ENCODE results near the gene KLHL8.
A peak's percentile ranks its signal among the peaks of the same experiment; 100 is the strongest.
"Not testable (repeated sequence)": the region's sequence is repeated elsewhere in the genome, so short reads cannot be mapped to it uniquely, and the experiment has no call there.

Gene KLHL8

DNA sequence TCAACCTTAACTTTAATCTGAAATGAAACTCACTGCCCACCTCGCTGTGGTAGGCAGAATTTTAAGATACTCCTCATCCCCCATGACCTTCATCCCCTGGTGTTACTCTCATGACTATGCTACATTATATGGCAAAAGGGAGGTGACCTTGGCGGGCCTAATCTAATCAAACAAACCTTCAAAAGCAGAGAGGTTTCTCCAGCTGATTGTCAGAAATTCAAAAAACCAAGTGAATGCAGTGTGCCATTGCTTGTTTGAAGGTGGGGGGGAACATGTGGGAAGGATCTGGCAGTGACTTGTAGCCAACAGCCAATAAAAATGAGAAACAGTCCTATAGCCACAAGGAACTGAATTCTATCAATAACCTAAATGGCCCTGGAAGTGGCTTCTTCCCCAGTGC, 48.5 kb downstream of the KLHL8 start:
- no peak for DNase-seq

DNA sequence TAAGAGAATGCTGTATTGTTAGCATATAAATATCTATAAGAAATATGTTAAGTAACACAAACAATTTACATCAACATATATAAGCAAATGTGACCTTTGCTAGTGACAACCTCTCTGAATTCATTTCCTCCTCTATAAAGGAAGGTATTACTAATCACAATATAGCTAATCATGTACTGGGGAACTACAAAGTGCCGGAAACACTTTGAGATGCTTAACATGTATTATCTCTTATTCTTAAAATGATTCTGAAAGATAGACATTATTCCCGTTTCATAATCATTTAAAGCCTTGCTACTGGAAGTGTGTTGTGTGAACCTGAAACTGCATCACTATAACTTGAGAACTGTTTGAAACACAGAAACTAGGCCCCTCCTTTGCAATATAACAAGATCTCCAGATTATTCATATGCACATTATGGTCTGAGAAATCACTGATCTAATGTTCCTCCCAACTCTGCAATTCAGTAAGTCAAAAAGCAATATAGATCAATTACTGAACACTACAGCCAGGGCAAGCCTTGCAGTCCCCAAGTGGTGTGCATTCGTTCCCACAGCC, 54.0 kb downstream of the KLHL8 start:
- no peak for DNase-seq

- DNase-seq: no peak
Measured at GRCh38 chr4:87165892-87166291, 54.5 kb downstream of the KLHL8 start.

- no peak for DNase-seq
Measured at GRCh38 chr4:87153078-87153870, 67.1 kb downstream of the KLHL8 start.

GRCh38 chr4:87152310-87153041, 67.9 kb downstream of the KLHL8 start:
- DNase-seq: no peak

DNA sequence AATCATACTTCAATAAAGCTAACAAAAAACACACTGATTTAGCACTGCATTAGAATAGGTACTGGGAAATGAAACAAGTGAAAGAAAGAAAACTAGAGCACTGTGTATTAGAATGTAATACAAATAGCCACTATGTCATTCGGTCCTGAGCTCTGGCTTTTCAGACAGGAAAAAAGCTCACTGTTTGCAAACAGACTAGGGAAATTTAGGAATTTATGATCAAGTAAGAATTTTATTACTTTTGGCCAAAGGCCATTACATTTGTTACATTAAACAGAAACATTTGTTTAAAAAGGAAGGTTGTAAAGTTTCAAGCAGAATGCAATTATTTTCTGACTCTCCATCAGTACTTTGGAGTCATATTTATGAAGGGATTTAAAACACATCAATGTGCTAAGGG, 68.7 kb downstream of the KLHL8 start:
- DNase-seq: no peak

DNA sequence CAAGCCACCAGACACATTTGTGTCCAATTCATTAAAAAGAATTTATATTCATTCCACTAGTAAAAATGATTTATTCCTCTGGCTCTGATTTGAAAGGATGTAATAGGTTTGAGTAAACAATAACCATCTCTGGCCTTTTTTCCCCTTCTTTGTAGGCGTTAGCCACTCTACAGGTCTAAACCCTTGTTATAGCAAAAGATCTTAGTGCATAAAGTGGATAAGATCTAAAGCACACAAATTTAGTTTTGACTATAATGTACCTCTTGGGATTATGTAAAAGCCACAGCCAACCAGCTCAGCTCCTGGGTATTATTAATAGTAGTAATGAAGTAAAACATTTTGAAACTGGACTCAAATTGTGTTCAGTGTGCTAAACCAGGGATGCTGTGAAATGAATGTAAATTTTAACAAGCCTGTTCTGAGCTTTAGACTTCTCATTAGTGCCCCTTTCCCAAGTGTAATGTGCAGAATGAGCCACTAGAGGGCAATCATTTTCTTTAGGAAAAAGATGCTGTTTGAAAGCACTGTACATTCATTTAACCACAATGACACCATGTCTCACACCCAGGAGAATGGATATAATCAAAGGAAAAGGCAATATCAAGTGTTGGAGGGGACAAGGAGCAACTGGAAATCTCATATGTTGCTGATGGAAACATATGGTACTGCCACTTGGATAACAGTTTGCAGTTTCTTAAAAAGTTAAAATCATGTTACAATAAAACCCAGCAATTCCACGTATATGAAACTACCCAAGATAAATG, 69.7 kb downstream of the KLHL8 start:
- peak; percentile 67 for DNase-seq

- DNase-seq: no peak
Measured at GRCh38 chr4:87147116-87147515, 73.3 kb downstream of the KLHL8 start.

DNA sequence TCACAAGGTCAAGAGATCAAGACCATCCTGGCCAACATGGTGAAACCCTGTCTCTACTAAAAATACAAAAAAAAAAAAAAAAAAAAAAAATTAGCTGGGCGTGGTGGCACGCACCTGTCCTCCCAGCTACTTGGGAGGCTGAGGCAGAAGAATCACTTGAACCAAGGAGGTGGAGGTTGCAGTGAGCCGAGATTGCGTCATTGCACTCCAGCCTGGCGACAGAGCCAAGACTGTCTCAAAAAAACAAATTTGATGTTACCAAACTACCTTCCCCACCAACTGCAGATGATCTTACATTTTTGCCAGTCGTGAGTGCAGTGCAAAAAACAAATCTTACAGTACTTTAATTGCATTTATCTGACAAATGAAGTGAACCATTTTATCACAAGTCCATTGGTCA, 74.5 kb downstream of the KLHL8 start:
- not testable (repeated sequence) for DNase-seq

GRCh38 chr4:87144356-87144755, 76.1 kb downstream of the KLHL8 start:
- DNase-seq: no peak

DNA sequence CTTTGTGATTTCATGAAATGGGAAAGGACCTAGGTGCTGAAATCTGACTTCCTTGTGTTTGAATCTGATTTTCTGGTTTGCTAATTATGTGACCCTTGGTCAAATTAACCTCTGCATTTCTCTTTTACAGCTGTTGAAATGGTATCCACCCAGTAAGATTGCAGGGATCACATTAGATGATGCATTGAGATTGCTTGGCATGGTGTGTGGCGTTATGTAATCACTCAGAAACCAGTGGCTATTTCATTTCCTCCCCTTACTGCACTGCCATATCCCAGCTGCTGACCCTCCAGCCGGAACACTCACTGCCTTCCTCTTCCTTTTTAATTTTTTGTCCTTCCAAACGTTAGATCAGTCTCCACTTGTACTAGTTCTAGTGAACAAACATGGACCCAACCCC, 79.0 kb downstream of the KLHL8 start:
- DNase-seq: no peak

DNA sequence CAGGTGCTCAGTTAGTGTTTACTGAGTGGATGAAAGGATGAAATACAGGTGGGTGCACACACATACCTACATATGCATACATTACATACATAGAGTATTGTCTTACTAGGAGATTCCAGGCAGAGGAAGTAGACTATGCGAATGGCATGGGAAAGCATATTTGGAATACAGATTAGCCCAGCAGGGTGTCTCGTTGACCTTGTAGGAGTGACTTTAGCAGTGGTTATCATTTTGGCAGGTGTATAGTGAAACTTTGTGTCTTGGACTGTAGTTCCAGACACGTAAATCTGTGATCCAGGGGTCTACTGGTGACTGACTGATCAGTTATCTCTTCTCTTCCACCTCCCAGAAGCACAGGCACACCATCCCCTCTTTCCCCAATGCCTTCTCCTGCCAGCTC, 86.3 kb downstream of the KLHL8 start:
- DNase-seq: no peak

- no peak for DNase-seq
Measured at GRCh38 chr4:87133183-87133582, 87.2 kb downstream of the KLHL8 start.

DNA sequence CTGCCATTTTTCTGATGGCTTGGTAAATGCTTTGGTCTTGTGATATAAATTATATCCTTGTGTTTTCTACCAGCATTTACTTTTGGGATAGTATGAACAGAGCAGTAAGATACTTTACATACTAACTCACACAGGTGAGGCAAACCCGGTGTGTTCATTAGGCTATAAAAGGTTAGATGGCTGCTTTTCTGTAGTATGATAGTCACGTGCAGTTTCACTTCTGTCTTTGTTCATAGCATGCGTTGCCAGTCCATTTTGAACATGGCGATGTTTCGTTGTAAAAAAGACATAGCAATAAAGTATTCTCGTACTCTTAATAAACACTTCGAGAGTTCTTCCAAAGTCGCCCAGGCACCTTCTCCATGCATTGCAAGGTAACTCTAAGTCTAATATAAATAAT, 88.4 kb downstream of the KLHL8 start:
- DNase-seq: no peak

DNA sequence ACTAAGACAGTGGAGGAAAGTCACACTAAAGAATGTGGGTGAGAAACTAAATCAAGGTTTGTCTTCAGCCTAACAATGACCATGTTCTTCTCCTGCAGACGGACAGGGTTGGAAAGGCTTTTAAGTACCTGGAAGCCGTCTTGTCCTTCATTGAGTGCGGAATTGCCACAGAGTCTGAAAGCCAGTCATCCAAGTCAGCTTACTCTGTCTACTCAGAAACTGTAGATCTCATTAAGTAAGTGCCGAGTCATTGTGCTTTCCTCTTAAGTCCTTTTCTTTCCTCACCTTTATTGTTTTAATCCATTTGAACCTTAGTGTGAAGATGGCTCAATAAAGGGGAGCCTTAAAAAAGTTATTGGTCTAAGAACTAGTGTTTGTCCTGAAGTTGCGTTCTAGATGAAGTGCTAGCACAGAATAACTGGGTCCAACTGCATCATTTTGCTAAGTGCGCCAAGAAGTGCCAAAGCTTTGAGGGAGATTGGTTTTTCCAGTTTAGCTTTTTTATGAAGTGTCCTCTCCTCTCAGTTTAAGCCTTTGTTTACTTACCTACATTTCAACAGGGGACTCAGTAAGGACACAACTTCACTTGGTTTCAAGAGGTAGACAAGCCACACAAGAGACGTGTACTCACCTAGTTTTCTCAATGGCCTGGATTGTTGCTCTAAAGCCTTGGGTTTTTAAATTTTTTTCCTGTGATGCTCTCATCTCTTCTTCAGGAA, 89.3 kb downstream of the KLHL8 start:
- DNase-seq: no peak

DNA sequence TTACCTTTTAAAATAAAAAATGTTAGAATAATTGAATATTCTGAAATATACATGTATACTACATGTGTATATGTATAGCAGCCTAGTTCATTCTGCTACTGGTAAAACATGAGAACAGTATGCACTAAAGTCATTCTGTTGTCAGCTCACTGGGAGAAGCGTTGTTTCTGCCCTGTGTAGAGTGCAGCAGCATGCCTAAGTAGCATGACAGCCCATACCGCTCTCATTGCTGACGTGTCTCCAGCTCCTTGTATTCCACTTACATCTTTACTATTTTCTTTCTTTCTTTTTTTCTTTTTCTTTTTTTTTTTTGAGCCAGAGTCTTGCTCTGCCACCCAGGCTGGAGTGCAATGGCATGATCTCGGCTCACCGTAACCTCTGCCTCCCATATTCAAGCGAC, 90.7 kb downstream of the KLHL8 start:
- DNase-seq: no peak

DNA sequence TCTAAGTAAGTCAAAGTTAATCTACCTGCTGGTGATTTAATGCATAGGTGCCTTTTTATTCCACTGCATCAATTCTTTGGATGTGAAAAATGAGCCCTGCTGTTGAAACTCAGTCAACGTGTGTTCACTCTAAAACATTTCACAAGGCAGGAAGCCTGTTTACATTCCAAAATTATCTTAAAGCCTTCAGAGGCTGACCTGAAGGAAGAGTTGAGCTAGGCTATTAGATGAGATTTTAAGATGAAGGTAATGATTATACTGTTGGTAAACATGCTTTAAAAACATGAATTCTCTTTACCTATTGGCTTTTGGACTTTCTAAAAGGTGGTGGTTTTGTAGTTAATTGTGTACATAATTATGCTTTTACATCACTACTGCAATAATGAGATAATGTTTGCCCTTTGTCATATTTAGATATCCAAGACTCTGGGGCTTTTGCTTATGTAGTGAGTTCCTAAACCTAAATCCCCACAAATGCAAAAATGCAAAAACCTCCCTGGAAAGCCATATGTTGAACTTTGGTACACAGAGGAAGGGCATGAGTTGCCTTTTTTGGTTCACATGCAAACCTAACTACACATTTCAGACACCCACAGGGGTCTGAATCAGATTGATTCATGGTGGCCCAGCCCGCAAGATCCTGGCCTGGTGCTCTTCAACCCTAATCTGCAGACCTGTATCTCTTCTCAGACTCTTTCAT, 92.3 kb downstream of the KLHL8 start:
- no peak for DNase-seq

GRCh38 chr4:87126056-87126455, 94.4 kb downstream of the KLHL8 start:
- DNase-seq: no peak

GRCh38 chr4:87122252-87122651, 98.2 kb downstream of the KLHL8 start:
- no peak for DNase-seq

GRCh38 chr4:87121341-87122065, 98.9 kb downstream of the KLHL8 start:
- no peak for DNase-seq

DNA sequence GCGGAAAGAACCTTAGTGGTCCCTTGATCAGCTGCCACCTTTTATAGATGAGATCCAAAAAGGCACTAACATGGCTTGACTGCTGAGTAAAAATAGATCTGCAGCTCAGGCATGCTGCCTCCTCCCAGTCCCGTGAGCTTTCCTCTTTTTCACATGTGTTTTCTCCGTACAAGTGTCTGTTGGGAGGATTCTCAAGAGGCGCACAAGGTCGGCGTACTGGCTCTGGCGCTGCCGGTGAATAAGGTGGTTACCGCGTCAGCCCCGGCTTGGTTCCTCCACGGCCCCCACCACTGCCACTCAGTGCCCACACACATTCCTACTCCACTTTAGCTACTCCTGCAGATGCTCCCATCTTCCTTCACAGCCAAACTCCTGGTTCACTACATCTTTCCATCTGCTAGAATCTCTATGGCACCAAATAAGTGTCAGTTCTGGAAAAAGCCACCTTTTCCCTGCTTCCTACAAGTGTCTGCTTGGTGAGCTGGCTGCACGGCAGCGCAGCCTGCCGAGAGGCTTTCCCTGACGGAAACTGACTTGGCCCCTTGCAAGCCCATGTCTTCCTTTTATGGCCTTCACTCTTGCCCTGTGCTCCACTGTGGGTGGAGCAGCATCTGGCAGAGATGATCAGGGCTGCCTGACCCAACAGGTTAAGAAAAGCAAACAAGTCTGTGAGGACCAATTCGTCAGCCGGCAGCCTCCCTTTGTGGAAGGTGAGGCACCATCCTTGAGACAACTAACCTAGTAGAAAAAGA, 99.8 kb downstream of the KLHL8 start:
- no peak for DNase-seq

All from CD4-positive, alpha-beta T cell treated with Interleukin-17A for 4 hours (primary cell).